Endothelial cell of umbilical vein (primary cell): Measurements from ENCODE around the gene FTO. TPM values are rescaled to one million over a fixed set of nuclear protein-coding genes. Genes with fewer than 3 reads are reported as not detected.

Experiments
- BruUV-seq: library from RNA; stranded (reverse); fragments of 400-500 nt; replicated peaks from 2 replicates; lab custom pipeline; 2021; lab: Mats Ljungman, UMichigan
- CTCF ChIA-PET: fragments of 300-600, 350-600 bp; sonication (Branson Sonifier 250); formaldehyde crosslinking; loops from one replicate; lab custom pipeline; 2021; ENCODE audit warnings: antibody characterized with exemption, inconsistent platforms; lab: Charles Lee
- POLR2A ChIA-PET: fragments of 300-600, 350-600 bp; sonication (Branson Sonifier 250); formaldehyde crosslinking; loops from one replicate; lab custom pipeline; 2021; ENCODE audit warnings: antibody characterized with exemption, inconsistent platforms; lab: Charles Lee
- DNase-seq: peaks from one replicate; pipeline ENCODE4 v3.0.0-alpha.2; 2011; ENCODE audit warnings: low read depth, low spot score
- FAIRE-seq: peaks from 2 replicates; lab custom pipeline; 2011; peaks lifted over from hg19 to GRCh38; lab: Jason Lieb, UNC
- H2AFZ ChIP-seq: 2 replicates; pipeline ENCODE4 v1.6.0; 2012; ENCODE audit warnings: low read depth, low read length, control low read depth, inconsistent platforms
- H3K27ac ChIP-seq: 2 replicates; pipeline ENCODE4 v1.5.1; 2011; ENCODE audit warnings: low read depth, mild to moderate bottlenecking, control low read depth, low read length, moderate library complexity; ENCODE audit not compliant: insufficient read depth
- H3K27me3 ChIP-seq, 2 experiments: 2 replicates each; pipeline versions ENCODE4 v1.6.0 to v1.6.1; 2011; ENCODE audit warnings: low read length in 2 of 2, mixed read lengths in 1 of 2; ENCODE audit not compliant: control insufficient read depth in 2 of 2, insufficient read depth in 2 of 2
- H3K36me3 ChIP-seq, 2 experiments: 2 replicates in 1 of 2; 3 replicates in 1 of 2; pipeline ENCODE4 v1.5.1; 2011; ENCODE audit warnings: low read length in 2 of 2, mild to moderate bottlenecking in 1 of 2, moderate library complexity in 1 of 2; ENCODE audit not compliant: control insufficient read depth in 2 of 2, insufficient read depth in 2 of 2; ENCODE audit errors: extremely low read depth in 1 of 2
- H3K4me1 ChIP-seq: 3 replicates; pipeline ENCODE4 v1.5.1; 2011; ENCODE audit warnings: mild to moderate bottlenecking, low read length; ENCODE audit not compliant: control insufficient read depth, insufficient read depth; ENCODE audit errors: extremely low read depth
- H3K4me2 ChIP-seq: 2 replicates; pipeline ENCODE4 v1.6.1; 2011; ENCODE audit warnings: low read length, control low read depth, mixed read lengths; ENCODE audit not compliant: insufficient read depth
- H3K4me3 ChIP-seq, 3 experiments: fragments of 200-600 bp in 1 of 3; sonication (generic), shearing (Covaris generic) in 1 of 3; replicated peaks in 1 of 3; 2 replicates each; pipeline ENCODE4 v1.5.1; 2011 to 2016; ENCODE audit warnings: control low read depth in 3 of 3, low read length in 3 of 3, mild to moderate bottlenecking in 2 of 3, inconsistent platforms in 1 of 3, low read depth in 1 of 3, moderate library complexity in 1 of 3; ENCODE audit not compliant: insufficient read depth in 1 of 3
- H3K79me2 ChIP-seq: 2 replicates; pipeline ENCODE4 v1.6.0; 2012; ENCODE audit warnings: low read length, inconsistent platforms; ENCODE audit not compliant: control insufficient read depth, insufficient read depth
- H3K9ac ChIP-seq: replicated peaks from 2 replicates; pipeline ENCODE3; 2011; ENCODE audit warnings: low read length, control low read depth; ENCODE audit not compliant: insufficient read depth; ENCODE audit errors: extremely low read depth
- H3K9me1 ChIP-seq: replicated peaks from 3 replicates; pipeline ENCODE4 v1.6.0; 2011; ENCODE audit warnings: mild to moderate bottlenecking, low read length; ENCODE audit not compliant: control insufficient read depth, insufficient read depth; ENCODE audit errors: extremely low read depth
- H3K9me3 ChIP-seq: replicated peaks from 2 replicates; pipeline ENCODE4 v1.5.1; 2012; ENCODE audit warnings: low read length, inconsistent platforms; ENCODE audit not compliant: control insufficient read depth, insufficient read depth
- H4K20me1 ChIP-seq: replicated peaks from 2 replicates; pipeline ENCODE3; 2011; ENCODE audit warnings: mild to moderate bottlenecking, low read length; ENCODE audit not compliant: control insufficient read depth, insufficient read depth; ENCODE audit errors: extremely low read depth
- EZH2 ChIP-seq: IDR thresholded peaks from 2 replicates; pipeline ENCODE4 v1.6.1; 2012; ENCODE audit warnings: borderline replicate concordance, low read depth, mild to moderate bottlenecking, moderate library complexity, low read length, inconsistent platforms; ENCODE audit not compliant: severe bottlenecking
- FOS ChIP-seq: IDR thresholded peaks from 2 replicates; pipeline ENCODE4 v1.6.1; 2011; ENCODE audit warnings: mild to moderate bottlenecking, low read length, moderate library complexity, borderline replicate concordance; ENCODE audit not compliant: insufficient read depth
- GATA2 ChIP-seq: IDR thresholded peaks from 2 replicates; pipeline ENCODE4 v1.7.0; 2011; ENCODE audit warnings: low read depth, mild to moderate bottlenecking, moderate library complexity, mixed read lengths, low read length; ENCODE audit not compliant: insufficient read length, insufficient read depth
- JUN ChIP-seq: IDR thresholded peaks from 2 replicates; pipeline ENCODE4 v1.6.1; 2011; ENCODE audit warnings: borderline replicate concordance, low read depth; ENCODE audit not compliant: insufficient read length, insufficient read depth
- MYC ChIP-seq: IDR thresholded peaks from one replicate; pipeline ENCODE4 v1.6.1; 2011; ENCODE audit warnings: mild to moderate bottlenecking, low read depth, low read length
- POLR2A ChIP-seq: IDR thresholded peaks from 2 replicates; pipeline ENCODE4 v1.6.1; 2012; ENCODE audit warnings: low read depth, mild to moderate bottlenecking, control low read depth, low read length
- POLR2AphosphoS5 ChIP-seq: IDR thresholded peaks from 2 replicates; pipeline ENCODE4 v1.6.1; 2012; ENCODE audit warnings: low read depth, mild to moderate bottlenecking, control low read depth, low read length, moderate library complexity; ENCODE audit not compliant: insufficient read depth
- dilution Hi-C: fragments of 300-500 bp; cut with MboI; formaldehyde crosslinking; loops from one replicate; pipeline ENCODE4 v1.15.0; 2019; ENCODE audit warnings: low sequenced_read_pairs; ENCODE audit not compliant: extremely low pct_ligation_motif_present
- intact Hi-C: fragments of 100-400 bp; cut with micrococcal nuclease; formaldehyde crosslinking; loops from one replicate; pipeline ENCODE4 v1.10.0; 2022
- polyA plus RNA-seq, 4 experiments: library from polyadenylated mRNA; depleted of rRNA in 3 of 4; stranded (reverse) in 3 of 4; unstranded in 1 of 4; fragments of >200 nt; gene quantifications; 2 replicates each; pipeline versions ENCODE4 v1.2.1 to v1.2.3, GENCODE V29; 2011 to 2012; ENCODE audit warnings: missing spikeins in 1 of 4
- total RNA-seq: library from RNA; stranded (reverse); gene quantifications from 2 replicates; pipeline ENCODE4 v1.2.3, GENCODE V29; 2021
- TF ChIP-seq, protein P1 (sequence below), 2 donors: IDR thresholded peaks; 1 replicate in 1 of 2; 2 replicates in 1 of 2; pipeline ENCODE4 v1.5.1; 2011; ENCODE audit warnings: low read length in 2 of 2, mild to moderate bottlenecking in 2 of 2, moderate library complexity in 2 of 2, control low read depth in 1 of 2, inconsistent platforms in 1 of 2, low read depth in 1 of 2; ENCODE audit not compliant: insufficient read depth in 1 of 2; ENCODE audit errors: extremely low read depth in 1 of 2
- TF ChIP-seq, protein P2 (sequence below): IDR thresholded peaks from 2 replicates; pipeline ENCODE4 v1.6.1; 2011; ENCODE audit not compliant: insufficient read depth, insufficient read length

FTO gene
- total and polyA plus RNA-seq, 2 donors (not counting 3 experiments of a cell fraction or from before 2014, with no cell fraction given) = 48.6 to 87.1 TPM

DNA sequence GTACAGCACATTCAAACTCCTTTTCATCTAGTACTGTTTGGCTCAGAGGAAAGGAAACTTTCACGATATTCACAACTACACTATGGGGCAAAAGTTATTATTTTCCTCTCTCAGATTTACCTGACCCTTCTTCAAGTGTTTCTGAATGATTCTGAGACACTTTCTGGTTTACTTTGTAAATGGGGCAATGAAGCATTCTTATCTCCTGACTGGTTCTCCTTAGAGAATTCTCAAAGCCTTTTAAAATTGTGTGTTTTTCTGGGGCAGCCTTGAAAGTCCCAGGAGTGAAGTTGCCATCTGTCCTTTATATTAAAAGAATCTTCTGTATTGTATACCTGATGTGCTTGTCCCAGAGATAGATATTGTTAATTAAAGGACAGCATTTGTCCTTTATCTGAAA lies 264.9 kb downstream of the FTO start:
- DNase-seq = no peak
- H3K27ac ChIP-seq = no peak overlapping the region
- no peak for FAIRE-seq
- no peaks in the 10 kb centered on the region for H3K9me1 ChIP-seq
- no peaks in the 10 kb centered on the region for H3K36me3 ChIP-seq
- no peak overlapping the region for H3K4me3 ChIP-seq
- H3K4me1 ChIP-seq = no peaks in the 10 kb centered on the region
- H3K79me2 ChIP-seq = no peaks in the 10 kb centered on the region
- dilution Hi-C loops = no loop called here
- no peak overlapping the region for H3K4me2 ChIP-seq
- ChIA-PET POLR2A (no interaction called here), CTCF (no interaction called here)
- intact Hi-C loops = no loop called here
- TF ChIP-seq, protein P1, sequence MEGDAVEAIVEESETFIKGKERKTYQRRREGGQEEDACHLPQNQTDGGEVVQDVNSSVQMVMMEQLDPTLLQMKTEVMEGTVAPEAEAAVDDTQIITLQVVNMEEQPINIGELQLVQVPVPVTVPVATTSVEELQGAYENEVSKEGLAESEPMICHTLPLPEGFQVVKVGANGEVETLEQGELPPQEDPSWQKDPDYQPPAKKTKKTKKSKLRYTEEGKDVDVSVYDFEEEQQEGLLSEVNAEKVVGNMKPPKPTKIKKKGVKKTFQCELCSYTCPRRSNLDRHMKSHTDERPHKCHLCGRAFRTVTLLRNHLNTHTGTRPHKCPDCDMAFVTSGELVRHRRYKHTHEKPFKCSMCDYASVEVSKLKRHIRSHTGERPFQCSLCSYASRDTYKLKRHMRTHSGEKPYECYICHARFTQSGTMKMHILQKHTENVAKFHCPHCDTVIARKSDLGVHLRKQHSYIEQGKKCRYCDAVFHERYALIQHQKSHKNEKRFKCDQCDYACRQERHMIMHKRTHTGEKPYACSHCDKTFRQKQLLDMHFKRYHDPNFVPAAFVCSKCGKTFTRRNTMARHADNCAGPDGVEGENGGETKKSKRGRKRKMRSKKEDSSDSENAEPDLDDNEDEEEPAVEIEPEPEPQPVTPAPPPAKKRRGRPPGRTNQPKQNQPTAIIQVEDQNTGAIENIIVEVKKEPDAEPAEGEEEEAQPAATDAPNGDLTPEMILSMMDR (IDR thresholded peaks at IDR 0.05; ENCODE audit: extremely low read depth in 1 of 2, insufficient read depth in 1 of 2, low read depth in 1 of 2, low read length in 2 of 2) = no peak
- TF ChIP-seq GATA2 (no peak), POLR2AphosphoS5 (no peak), FOS (no peak), JUN (no peak), POLR2A (no peak), MYC (no peak), EZH2 (no peak)
- TF ChIP-seq, protein P2, sequence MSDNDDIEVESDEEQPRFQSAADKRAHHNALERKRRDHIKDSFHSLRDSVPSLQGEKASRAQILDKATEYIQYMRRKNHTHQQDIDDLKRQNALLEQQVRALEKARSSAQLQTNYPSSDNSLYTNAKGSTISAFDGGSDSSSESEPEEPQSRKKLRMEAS = no peak
- H2AFZ ChIP-seq = no peak overlapping the region
- no peaks in the 10 kb centered on the region for H4K20me1 ChIP-seq
- no TSS peak for BruUV-seq
- no peaks in the 10 kb centered on the region for H3K27me3 ChIP-seq
- H3K9me3 ChIP-seq = no peaks in the 10 kb centered on the region
- no peak overlapping the region for H3K9ac ChIP-seq
